Stimulated activated CD8-positive, alpha-beta memory T cell treated with anti-CD3 and anti-CD28 coated beads, Interleukin-12 subunit alpha, Interleukin-12 subunit beta, amount 100 ng/mL, for 24 hours (primary cell): ENCODE data around the gene GPER1.
"Not testable (repeated sequence)": the region's sequence is repeated elsewhere in the genome, so short reads cannot be mapped to it uniquely, and the experiment has no call there.

Experiments used
- DNase-seq: peaks from one replicate; pipeline ENCODE4 v3.0.0-alpha.2; 2020; ENCODE audit errors: extremely low read depth

The GPER1 gene

DNA sequence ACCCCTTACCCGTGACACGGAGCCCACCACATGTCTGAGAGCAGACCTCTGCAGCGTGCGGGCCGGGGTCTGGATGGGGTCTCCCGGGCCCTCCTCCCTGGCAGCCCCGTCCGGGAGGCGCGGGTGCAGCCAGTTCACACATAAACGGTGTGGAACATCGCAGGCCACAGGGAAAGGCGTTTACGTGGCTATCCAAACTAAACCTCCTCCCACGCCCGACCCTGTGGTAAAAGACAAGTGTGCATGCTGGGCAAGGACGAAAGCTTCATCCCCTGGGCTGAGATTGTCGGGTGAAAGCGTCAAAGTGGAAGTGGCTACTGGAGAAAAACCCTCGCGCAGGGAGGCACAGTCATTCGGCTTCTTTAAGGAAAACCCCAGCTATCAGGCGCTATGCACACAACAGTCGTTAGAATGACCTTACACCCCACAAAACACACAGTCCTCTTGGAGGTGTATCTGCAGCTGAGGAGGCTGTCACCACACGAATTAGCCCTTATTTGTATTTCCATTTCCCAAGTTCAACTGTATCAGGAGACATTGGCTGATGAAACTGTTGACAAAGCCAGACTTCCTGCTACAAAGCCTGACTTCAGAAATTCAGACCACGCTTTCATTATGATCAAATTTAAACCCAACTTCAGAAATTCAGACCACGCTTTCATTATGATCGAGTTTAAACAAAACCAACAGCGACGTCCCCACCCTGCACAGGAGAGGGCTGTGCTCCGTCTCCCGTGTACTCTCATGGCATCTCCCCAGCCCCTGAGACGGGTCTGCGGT lies 15.3 kb downstream of the GPER1 start:
- DNase-seq: no peak

DNA sequence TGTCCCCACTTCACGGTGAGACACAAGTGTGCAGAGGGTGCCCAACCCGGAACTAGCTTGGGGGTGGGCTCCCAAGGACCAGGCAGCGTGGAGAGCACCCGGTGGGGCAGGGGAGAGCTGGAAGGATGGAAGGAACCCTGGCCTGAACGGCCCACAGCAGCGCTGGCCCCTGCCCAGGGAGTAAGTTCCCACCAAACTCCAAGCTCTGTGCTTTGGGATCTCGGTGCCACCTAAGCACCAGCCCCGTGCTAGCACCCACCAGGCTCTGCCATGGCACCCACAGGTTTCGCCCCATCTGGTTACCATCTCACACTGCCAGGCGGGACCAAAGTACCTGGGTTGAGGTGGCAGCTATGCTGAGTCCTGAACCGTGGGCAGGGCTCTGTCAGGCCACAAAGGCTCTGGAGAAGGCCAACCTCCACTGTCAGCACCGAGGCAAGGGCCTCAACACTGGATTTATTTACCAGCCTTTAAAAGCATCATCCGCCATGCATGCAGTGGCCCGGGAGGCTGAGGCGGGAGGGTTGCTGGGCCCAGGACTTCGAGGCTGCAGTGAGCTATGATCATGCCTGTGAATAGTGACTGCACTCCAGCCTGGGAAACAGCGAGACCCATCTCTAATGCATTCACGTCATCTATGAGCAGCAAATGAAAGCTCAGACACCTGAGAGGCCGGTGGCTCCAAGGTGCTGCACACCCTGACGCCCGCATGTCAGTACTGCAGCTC lies 16.0 kb downstream of the GPER1 start:
- no peak for DNase-seq

DNA sequence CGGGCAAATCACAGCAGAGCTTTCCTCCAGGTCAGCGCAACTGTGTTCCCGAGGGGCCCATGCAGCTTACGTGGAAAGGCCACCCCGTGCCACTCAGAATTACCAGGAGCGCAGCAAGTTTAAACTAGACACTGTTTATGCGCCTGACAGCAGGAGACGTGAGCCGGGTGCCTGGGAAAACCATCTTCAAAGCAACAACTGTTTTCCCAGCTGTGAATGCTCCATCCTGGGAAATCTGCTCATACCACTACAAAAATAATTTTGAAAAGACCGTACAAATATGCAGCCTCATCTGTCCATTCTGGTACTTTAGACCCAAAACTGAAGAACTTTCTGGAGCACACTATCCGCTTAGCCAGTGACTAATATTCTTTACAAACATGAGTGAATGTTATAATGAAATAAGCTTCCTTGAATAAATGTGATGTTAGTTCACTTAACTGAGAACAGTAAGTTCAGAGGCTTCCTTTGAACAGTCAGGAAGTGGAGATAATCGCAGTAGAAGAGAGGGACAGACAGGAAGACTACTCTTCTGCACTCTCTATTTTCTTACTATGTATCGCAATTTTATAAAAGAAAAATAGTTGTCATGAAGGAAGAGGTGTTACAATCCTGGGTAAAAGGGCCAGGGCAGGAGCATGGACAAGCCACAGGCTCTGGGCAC lies 16.7 kb downstream of the GPER1 start:
- no peak for DNase-seq

DNA sequence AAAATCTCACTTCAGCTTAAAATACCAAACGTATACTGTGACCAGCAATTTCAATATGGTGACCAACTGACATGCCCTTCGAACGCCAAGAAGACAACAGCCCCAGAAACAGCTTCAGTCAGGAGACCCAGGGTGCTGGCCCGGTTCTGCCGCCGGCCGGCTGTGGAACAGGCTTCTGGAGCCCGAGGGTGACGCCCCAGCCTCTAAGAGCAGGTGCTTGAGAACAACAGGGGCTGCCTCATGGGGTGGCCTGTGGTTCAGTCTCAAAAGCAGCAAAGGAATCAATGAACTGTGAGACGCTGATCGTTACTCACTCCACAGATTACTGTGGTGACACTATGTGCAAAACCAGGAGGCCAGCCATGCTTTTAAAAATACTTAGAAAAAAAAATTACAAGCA lies 17.3 kb downstream of the GPER1 start:
- no peak for DNase-seq

DNA sequence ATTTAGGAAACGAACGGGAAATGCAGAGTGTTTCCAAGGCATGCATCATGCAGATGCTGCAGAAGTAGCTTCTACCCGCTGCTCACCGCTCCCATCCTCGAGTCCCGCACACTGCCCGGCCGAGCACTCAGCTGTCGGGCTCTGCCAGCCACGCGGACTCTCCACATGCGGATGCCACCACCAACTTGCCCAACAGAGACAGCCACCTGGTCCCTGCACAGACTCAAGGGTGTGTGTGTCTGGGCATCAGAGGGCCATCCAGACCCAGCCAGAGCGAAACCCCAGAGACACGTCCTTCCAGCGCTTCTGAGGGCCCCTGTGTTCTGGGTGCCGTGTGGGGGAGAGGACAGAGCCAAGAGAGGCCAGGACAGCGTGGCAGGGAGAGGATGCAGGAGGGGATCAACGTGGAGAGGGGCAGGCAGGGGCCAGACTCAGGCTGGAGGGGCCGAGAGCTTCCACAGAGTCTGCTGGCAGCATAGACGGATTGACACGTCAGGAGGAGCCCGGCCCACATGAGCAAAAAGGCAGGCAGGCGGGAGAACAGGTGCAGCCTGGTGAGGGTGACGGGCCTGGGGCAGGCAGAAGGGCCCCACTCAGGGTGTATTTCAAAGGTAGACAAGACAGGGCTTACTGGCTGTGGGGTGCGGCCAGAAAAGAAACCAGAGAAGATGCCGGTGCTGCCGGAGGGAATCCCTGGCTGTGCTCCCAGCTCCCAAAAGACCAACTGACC lies 18.3 kb downstream of the GPER1 start:
- no peak for DNase-seq

DNA sequence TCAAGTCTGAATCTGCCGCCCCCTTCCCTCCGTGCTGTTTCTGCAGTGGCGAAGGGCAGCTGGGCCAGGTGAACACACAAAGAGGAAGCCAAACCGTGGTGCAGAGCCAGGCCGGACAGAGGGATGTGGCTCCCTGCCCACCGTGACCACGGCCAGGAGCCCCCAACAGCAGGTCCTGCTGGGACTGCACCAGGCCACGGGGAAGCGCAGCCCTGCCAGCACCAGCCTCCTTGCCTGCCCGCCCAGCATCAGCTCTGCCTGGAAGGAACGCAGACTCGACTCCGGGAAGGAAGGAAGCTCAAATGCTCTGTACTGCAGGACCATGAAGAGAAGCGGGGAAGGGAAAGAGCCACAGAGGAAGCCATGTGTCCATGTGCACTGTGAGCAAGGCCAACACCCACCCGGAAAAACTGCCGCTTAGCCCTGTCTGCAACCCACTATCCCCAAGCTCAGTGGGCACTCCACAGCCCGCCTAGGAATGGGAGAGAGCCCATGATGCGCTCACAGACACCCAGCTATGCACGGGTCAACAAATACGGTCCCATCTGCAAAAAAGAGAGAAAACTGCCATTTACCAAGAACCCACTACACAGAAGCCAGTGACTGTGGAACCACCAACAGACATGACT lies 19.0 kb downstream of the GPER1 start:
- DNase-seq: no peak

DNA sequence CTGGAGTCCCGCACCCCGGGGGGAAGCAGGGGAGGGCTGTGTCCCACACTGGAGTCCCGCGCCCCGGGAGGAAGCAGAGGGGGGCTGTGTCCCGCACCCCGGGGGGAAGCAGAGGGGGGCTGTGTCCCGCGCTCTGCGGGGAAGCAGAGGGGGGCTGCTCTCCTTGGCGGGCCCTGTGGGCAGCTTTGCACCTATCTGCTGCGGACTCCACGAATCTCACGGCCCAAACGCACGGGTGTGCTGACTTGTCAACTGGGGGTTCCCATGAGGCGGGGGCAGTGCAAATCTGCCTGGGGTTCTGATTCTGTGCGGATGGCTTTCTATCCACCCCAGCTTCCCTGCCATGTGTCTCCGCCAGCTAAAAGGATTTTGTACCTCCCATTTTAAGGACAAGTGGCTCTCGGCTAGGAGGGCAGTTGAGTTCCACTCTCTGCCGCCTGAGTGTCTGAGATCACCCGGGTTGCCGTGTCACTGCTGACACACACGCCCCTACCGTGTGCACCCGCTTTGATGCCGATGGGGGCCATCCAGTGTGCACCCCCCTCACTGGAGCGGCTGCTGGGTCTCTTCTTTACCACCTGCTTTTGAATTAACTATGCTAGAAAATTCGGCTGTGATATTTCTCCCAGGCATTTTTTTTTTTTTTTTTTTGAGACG lies 20.5 kb downstream of the GPER1 start:
- DNase-seq: no peak

DNA sequence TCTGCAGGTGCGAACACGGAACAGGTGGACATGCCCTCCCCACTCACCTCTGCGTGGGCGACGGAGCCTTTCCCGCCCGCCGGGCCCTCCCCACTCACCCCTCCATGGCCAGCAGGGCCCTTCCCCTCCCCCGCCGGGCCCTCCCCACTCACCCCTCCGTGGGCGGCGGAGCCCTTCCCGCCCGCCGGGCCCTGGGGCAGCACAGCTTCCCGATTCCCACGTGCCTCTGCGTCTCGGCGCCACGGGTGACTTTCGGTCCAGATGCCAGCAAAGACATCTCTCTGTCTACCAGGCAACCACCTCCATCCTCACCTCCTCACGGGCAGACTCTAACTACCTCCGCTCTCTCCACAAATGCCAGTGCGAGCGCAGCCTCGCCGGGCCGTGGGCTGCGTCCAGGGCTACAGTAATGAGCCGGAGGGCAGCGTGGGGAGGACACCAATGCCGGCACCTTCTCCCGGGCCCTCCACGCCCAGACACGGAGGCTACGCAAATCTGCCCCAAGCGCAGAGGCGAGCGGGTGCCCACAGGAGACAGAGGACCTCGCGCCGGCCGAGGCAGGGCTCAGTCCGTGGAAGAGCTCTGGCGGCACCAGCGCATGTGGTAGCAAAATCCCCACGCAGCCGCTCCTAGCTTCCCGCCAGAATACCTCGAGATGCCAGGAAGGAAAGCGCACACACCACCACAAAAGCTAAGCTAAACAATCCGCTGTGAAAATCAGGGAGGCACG lies 21.8 kb downstream of the GPER1 start:
- no peak for DNase-seq

DNA sequence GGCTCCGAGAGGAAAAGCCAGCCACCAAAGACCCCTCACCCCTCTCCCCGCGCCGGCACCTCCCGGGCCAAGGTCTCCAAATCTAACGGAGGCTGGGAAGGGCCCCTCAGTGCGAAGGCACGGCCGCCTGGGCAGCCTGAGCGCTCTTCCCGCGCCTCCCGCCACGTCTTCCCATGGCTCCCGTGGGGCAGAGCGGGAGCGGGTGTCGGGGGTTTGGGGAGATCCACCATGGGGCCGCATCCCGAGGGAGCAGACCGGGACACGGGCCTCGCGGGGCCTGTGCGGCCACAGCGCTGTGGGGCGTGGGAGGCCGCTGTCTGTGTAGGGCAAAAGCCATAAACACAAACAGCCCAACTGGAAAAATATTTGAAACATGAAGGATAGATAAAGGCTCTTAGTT lies 22.4 kb downstream of the GPER1 start:
- no peak for DNase-seq

DNA sequence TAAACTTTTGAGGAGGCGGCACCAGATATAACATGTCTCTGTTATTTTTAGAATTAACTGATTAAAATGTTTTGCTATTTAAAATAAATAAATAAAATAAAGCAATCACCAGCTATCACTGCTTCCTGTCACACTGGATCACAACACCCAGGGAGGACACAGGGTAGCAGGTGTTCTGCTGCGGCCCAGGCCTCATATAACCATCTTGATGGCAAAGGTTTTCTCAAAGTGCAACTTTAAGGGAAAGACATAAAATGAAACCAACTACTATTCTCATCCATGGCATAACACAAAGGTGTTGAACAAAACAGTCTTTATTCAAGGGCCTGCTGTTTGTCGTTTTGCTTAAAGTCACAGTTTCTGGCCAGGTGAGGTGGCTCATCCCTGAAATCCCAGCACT lies 23.2 kb downstream of the GPER1 start:
- DNase-seq: no peak

DNA sequence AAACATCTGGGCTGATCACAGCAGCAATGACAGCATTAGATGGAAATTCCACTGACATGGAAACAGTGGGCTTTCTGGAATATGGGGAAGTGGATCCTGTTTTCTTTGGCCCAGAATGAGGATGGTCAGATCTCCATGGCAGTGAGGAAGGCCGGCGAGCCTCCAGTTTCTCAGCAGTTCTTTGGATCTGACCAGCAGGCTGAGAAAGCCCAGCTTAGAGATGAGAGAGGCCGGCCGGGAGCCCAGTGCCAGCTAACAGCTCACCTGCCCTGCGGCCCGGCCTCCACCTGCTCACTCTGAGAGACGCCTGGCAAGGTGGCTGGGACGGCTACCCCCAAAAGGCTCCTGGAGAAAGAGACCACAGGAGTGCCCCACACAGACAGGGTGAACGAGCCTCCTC lies 24.2 kb downstream of the GPER1 start:
- no peak for DNase-seq

DNA sequence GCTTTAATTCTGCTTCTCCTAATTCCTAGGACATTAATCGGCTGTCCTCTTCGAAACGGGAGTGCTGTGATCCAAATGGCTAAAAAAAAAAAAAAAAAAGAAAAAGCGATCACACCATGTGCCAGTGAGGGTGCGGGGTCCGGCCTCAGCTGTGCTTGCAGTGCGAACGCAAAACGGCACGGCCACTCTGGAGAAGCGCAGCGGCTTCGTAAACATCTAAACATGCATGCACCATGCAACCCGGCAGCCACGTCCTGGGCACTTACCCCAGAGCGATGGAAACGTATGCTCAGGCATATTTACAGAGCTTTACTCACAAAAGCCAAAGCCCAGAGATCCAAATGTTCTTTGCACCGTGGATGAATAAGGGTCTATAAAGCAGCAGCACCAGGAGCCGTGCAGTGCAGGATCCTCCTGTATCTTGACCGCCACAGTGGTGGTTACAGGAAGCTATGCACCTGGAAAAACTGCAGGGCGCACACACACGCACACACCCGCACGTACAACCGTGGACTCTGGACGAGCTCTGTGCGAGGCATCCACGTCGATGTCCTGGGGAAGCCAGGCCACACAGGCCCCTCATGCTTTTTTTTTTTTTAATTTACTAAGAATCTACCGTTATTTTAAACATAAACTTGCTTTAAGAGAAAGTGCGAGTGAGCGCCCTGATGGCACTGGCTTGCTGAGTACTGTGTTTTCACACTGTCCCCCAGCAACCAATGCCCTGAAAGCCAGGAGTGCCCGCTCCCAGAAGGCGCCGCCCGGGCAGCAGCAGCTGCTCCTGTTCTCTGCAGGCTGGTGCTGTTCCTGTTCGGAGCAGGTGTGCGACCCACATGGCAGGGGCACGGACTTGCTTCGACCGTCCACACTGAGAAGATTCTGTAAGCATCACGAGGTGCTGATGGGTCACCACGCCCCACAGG lies 25.0 kb downstream of the GPER1 start:
- no peak for DNase-seq

DNA sequence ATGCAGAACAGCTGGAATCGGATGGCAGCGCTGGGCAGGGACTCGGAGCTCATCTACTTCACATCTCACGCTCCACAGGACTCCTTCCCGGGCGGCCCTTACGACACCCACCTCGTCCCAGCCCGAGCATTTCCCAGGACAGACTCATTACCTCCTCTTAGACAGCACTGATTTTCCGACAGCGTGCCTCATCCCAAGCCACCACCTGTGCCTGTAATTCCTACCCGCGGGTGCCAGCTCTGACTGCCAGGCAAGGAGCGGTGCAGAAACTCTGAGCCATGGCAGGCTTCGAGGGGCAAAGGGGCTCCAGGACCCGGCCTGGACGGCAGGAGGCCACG lies 25.6 kb downstream of the GPER1 start:
- no peak for DNase-seq

DNA sequence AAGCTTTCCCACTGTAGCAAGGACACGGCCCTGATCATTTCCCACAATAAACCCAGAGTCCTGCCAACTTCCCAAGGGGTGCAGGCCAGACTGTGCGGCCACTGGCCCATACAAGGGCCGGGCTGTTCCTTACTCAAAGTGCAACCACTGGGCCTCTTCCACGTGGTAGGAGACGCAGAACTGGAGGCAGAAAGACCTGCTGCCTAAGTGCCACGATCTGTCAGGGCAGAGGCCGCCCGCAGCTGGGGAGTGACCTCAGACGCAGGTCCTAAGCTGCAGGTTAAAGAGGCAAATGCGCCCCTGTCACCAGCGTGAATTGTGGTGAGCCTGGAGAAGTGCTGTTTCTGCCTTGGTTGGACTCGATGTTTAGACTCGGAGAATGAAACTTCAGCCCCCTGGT lies 26.2 kb downstream of the GPER1 start:
- DNase-seq: no peak

DNA sequence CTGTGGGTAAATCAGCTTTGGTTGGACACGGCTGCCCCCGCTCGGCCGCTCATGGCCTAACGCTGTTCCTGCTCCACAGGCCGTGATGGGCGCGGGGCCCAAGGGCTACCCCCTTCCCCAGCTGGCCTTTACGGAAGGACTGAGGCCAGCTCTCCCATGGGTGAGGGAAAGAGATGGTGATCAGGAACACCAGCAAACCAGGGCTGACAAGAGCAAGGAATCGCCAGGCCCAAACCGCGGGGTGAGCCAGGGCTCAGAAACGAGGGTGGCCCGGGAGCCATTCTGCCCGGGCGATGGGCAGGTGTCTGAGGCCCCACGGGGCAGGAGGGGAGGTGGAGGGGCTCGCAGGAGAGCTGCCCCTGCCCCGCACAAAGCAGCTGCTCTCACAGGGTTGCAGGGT lies 26.6 kb downstream of the GPER1 start:
- DNase-seq: no peak

DNA sequence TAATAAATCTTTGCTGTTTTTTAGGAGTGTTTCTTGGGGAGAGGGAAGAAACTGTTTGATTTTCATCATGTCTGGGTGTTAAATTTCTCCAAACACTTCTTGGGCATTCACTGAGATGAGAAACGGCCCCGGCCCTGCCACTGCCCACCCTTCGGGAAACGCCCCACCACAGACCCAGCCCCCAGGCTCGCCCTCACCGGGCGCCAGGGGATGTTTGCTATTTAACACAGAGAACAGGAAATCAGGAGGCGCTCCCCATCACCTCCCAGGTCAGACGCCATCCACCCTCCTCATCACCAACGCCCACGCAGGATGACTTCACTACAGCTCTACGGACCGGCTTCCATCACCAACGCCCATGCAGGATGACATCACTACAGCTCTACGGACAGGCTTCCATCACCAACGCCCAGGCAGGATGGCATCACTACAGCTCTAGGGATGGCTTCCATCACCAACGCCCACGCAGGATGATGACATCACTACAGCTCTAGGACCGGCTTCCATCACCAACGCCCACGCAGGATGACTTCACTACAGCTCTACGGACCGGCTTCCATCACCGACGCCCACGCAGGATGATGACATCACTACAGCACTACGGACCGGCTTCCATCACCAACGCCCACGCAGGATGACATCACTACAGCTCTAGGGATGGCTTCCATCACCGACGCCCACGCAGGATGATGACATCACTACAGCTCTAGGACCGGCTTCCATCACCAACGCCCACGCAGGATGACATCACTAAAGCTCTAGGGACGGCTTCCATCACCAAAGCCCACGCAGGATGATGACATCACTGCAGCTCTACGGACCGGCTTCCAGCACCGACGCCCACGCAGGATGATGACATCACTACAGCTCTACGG lies 27.5 kb downstream of the GPER1 start:
- DNase-seq: not testable (repeated sequence)

DNA sequence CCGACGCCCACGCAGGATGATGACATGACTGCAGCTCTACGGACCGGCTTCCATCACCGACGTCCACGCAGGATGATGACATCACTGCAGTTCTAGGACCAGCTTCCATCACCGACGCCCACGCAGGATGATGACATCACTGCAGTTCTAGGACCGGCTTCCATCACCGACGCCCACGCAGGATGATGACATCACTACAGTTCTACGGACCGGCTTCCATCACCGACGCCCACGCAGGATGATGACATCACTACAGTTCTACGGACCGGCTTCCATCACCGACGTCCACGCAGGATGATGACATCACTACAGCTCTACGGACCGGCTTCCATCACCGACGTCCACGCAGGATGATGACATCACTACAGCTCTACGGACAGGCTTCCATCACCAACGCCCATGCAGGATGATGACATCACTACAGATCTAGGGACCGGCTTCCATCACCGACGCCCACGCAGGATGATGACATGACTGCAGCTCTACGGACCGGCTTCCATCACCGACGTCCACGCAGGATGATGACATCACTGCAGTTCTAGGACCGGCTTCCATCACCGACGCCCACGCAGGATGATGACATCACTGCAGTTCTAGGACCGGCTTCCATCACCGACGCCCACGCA lies 28.6 kb downstream of the GPER1 start:
- DNase-seq: not testable (repeated sequence)

DNA sequence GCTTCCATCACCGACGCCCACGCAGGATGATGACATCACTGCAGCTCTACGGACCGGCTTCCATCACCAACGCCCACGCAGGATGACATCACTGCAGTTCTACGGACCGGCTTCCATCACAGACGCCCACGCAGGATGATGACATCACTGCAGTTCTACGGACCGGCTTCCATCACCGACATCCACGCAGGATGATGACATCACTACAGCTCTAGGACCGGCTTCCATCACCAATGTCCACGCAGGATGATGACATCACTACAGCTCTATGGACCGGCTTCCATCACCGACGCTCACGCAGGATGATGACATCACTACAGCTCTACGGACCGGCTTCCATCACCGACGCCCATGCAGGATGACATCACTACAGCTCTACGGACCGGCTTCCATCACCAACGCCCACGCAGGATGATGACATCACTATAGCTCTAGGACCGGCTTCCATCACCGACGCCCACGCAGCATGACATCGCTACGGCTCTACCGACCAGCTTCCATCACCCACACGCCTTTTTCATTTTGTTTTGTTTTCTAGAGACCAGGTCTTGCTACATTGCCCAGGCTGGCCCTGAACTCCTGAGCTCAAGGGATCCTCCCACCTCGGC lies 29.5 kb downstream of the GPER1 start:
- DNase-seq: no peak
